H9 (cell line): ENCODE results near the gene GUCA1C. TPM values are rescaled to one million over a fixed set of nuclear protein-coding genes. Genes with fewer than 3 reads are reported as not detected.

Source experiments
- DNase-seq: peaks from one replicate; pipeline ENCODE4 v3.0.0-alpha.2; 2017
- H2AFZ ChIP-seq: one replicate; pipeline ENCODE4 v1.6.1; 2013; ENCODE audit warnings: mild to moderate bottlenecking, low read length, control low read depth, moderate library complexity
- H2AK5ac ChIP-seq: 2 replicates; pipeline ENCODE4 v1.6.1; 2013; ENCODE audit warnings: low read length, control low read depth, mixed read lengths; ENCODE audit not compliant: insufficient read length
- H2BK120ac ChIP-seq: one replicate; pipeline ENCODE4 v1.6.1; 2013; ENCODE audit warnings: low read depth, mild to moderate bottlenecking, low read length, control low read depth, inconsistent platforms; ENCODE audit not compliant: poor library complexity, severe bottlenecking
- H2BK12ac ChIP-seq: 2 replicates; pipeline ENCODE4 v1.6.1; 2013; ENCODE audit warnings: low read length, control low read depth, mixed read lengths, low read depth; ENCODE audit not compliant: insufficient read length
- H2BK15ac ChIP-seq: 2 replicates; pipeline ENCODE4 v1.6.1; 2013; ENCODE audit warnings: low read depth, low read length, control low read depth
- H2BK20ac ChIP-seq: one replicate; pipeline ENCODE4 v1.6.1; 2013; ENCODE audit warnings: low read depth, mild to moderate bottlenecking, low read length, control low read depth, inconsistent platforms; ENCODE audit not compliant: poor library complexity, severe bottlenecking
- H2BK5ac ChIP-seq: 2 replicates; pipeline ENCODE4 v1.6.1; 2013; ENCODE audit warnings: low read length, control low read depth, mixed read lengths; ENCODE audit not compliant: insufficient read length
- H3K14ac ChIP-seq: 2 replicates; pipeline ENCODE4 v1.6.1; 2013; ENCODE audit warnings: low read length, control low read depth; ENCODE audit not compliant: insufficient read depth
- H3K18ac ChIP-seq: 2 replicates; pipeline ENCODE4 v1.6.1; 2013; ENCODE audit warnings: low read depth, mild to moderate bottlenecking, mixed read lengths, low read length, control low read depth; ENCODE audit not compliant: insufficient read length
- H3K23ac ChIP-seq: 2 replicates; pipeline ENCODE4 v1.6.1; 2013; ENCODE audit warnings: low read length, control low read depth, mixed read lengths, low read depth; ENCODE audit not compliant: insufficient read length
- H3K23me2 ChIP-seq: 2 replicates; pipeline ENCODE4 v1.6.1; 2013; ENCODE audit warnings: low read depth, mild to moderate bottlenecking, mixed read lengths, low read length, control low read depth; ENCODE audit not compliant: insufficient read length, poor library complexity, severe bottlenecking
- H3K27ac ChIP-seq: 2 replicates; pipeline ENCODE4 v1.5.1; 2013; ENCODE audit warnings: low read length, control low read depth, mixed read lengths, low read depth; ENCODE audit not compliant: insufficient read length
- H3K27me3 ChIP-seq: 2 replicates; pipeline ENCODE4 v1.6.1; 2013; ENCODE audit warnings: low read length, control low read depth, inconsistent platforms; ENCODE audit not compliant: insufficient read depth
- H3K4ac ChIP-seq: 2 replicates; pipeline ENCODE4 v1.6.1; 2013; ENCODE audit warnings: low read depth, mild to moderate bottlenecking, control low read depth, inconsistent platforms, low read length, moderate library complexity
- H3K4me1 ChIP-seq: 2 replicates; pipeline ENCODE4 v1.6.1; 2013; ENCODE audit warnings: low read length, control low read depth, inconsistent platforms; ENCODE audit not compliant: insufficient read depth
- H3K4me2 ChIP-seq: 2 replicates; pipeline ENCODE4 v1.6.1; 2013; ENCODE audit warnings: low read length, control low read depth, mixed read lengths; ENCODE audit not compliant: insufficient read length, insufficient read depth
- H3K56ac ChIP-seq: 2 replicates; pipeline ENCODE4 v1.6.1; 2013; ENCODE audit warnings: low read depth, mild to moderate bottlenecking, mixed read lengths, low read length, control low read depth; ENCODE audit not compliant: insufficient read length
- H3K79me1 ChIP-seq: 2 replicates; pipeline ENCODE4 v1.6.1; 2013; ENCODE audit warnings: low read depth, mild to moderate bottlenecking, moderate library complexity, low read length, control low read depth, inconsistent platforms; ENCODE audit not compliant: insufficient read depth, poor library complexity, severe bottlenecking
- H3K79me2 ChIP-seq: 2 replicates; pipeline ENCODE4 v1.6.1; 2013; ENCODE audit warnings: low read length, control low read depth, inconsistent platforms; ENCODE audit not compliant: insufficient read depth
- H3K9ac ChIP-seq: 2 replicates; pipeline ENCODE4 v1.6.1; 2013; ENCODE audit warnings: low read length, control low read depth, mixed read lengths; ENCODE audit not compliant: insufficient read length; ENCODE audit errors: extremely low read depth
- H3K9me3 ChIP-seq: one replicate; pipeline ENCODE4 v1.6.1; 2013; ENCODE audit warnings: low read depth, low read length, inconsistent platforms; ENCODE audit not compliant: control insufficient read depth
- H3T11ph ChIP-seq: one replicate; pipeline ENCODE4 v1.6.1; 2013; ENCODE audit warnings: mild to moderate bottlenecking, low read length, control low read depth, inconsistent platforms
- H4K20me1 ChIP-seq: one replicate; pipeline ENCODE4 v1.6.1; 2013; ENCODE audit not compliant: control insufficient read depth, insufficient read length, insufficient read depth
- H4K5ac ChIP-seq: 2 replicates; pipeline ENCODE4 v1.6.1; 2013; ENCODE audit warnings: low read depth, mild to moderate bottlenecking, mixed read lengths, low read length, control low read depth; ENCODE audit not compliant: insufficient read length
- H4K8ac ChIP-seq: replicated peaks from 2 replicates; pipeline ENCODE4 v1.6.1; 2013; ENCODE audit warnings: low read length, control low read depth, mixed read lengths, low read depth; ENCODE audit not compliant: insufficient read length
- H4K91ac ChIP-seq: 2 replicates; pipeline ENCODE4 v1.6.1; 2013; ENCODE audit warnings: low read depth, mild to moderate bottlenecking, moderate library complexity, mixed read lengths, low read length, control low read depth; ENCODE audit not compliant: insufficient read length
- H3K27ac Mint-ChIP-seq, 3 experiments: 2 replicates in 2 of 3; 3 replicates in 1 of 3; pipeline ENCODE4 v1.8.0; 2020 to 2021; ENCODE audit warnings: mixed read lengths in 3 of 3, mild to moderate bottlenecking in 1 of 3, moderate library complexity in 1 of 3
- H3K27me3 Mint-ChIP-seq: 2 replicates; pipeline ENCODE4 v1.8.0; 2021; ENCODE audit warnings: low read depth, mild to moderate bottlenecking, moderate library complexity, mixed read lengths
- H3K36me3 Mint-ChIP-seq, 3 experiments: 2 replicates in 2 of 3; 3 replicates in 1 of 3; pipeline ENCODE4 v1.8.0; 2020 to 2021; ENCODE audit warnings: low read depth in 3 of 3, mixed read lengths in 3 of 3; ENCODE audit not compliant: insufficient read depth in 1 of 3
- H3K4me1 Mint-ChIP-seq, 2 experiments: 2 replicates each; pipeline ENCODE4 v1.8.0; 2020; ENCODE audit warnings: mixed read lengths in 2 of 2
- H3K4me3 Mint-ChIP-seq, 2 experiments: 2 replicates in 1 of 2; 3 replicates in 1 of 2; pipeline ENCODE4 v1.8.0; 2020 to 2021; ENCODE audit warnings: mild to moderate bottlenecking in 2 of 2, mixed read lengths in 2 of 2, moderate library complexity in 1 of 2
- H3K9me3 Mint-ChIP-seq, 2 experiments: 2 replicates in 1 of 2; 3 replicates in 1 of 2; pipeline ENCODE4 v1.8.0; 2020; ENCODE audit warnings: mild to moderate bottlenecking in 2 of 2, mixed read lengths in 2 of 2, moderate library complexity in 1 of 2
- WGBS: extraction: QIAGEN DNeasy Blood & Tissue Kit; methylation state at CpG from one replicate; pipeline ENCODE4 v1.1.7; 2013; ENCODE audit warnings: missing lambda C conversion rate, low lambda C conversion rate, mixed read lengths; ENCODE audit not compliant: insufficient read length; ENCODE audit errors: extremely low coverage; 5-methylcytosine and 5-hydroxymethylcytosine counted together
- total RNA-seq: library from RNA; stranded (reverse); gene quantifications from 2 replicates; pipeline ENCODE4 v1.2.1, GENCODE V29; 2021
- TF ChIP-seq, protein P1 (sequence below): fragments of 200-600 bp; sonication (generic); conservative IDR thresholded peaks from 3 replicates; pipeline ENCODE4 v1.8.0; 2021; ENCODE audit warnings: antibody characterized with exemption, mild to moderate bottlenecking

Gene GUCA1C
- total RNA-seq, 1 experiment from 2014 or later, result not detected

- no peak overlapping the region for H3K14ac ChIP-seq
- H2AFZ ChIP-seq, result no peak overlapping the region
- no peak overlapping the region for H4K91ac ChIP-seq
- Mint-ChIP-seq H3K36me3 (no peaks in the 10 kb centered on the region), H3K9me3 (no peaks in the 10 kb centered on the region), H3K27ac (no peak overlapping the region), H3K27me3 (no peaks in the 10 kb centered on the region), H3K4me3 (no peak overlapping the region), H3K4me1 (peaks cover 0 to 2% of the 10 kb centered on the region in 2 experiments; a peak in 2 of 4 replicates)
- H2BK120ac ChIP-seq, result no peak overlapping the region
- H3K23ac ChIP-seq, result no peak overlapping the region
- no peaks in the 10 kb centered on the region for H3K79me2 ChIP-seq
- no peak overlapping the region for H3T11ph ChIP-seq
- H3K27me3 ChIP-seq, result no peaks in the 10 kb centered on the region
- H3K4ac ChIP-seq, result no peak overlapping the region
- no peak for DNase-seq
- H3K56ac ChIP-seq, result no peak overlapping the region
- WGBS, result no CpG with 5 or more reads among the region's 1 CpG
- no peak overlapping the region for H2BK15ac ChIP-seq
- H3K4me1 ChIP-seq, result no peaks in the 10 kb centered on the region
- H3K18ac ChIP-seq, result no peak overlapping the region
- no peak overlapping the region for H2BK20ac ChIP-seq
- no peak overlapping the region for H3K9ac ChIP-seq
- H2BK12ac ChIP-seq, result no peak overlapping the region
- TF ChIP-seq, protein P1, sequence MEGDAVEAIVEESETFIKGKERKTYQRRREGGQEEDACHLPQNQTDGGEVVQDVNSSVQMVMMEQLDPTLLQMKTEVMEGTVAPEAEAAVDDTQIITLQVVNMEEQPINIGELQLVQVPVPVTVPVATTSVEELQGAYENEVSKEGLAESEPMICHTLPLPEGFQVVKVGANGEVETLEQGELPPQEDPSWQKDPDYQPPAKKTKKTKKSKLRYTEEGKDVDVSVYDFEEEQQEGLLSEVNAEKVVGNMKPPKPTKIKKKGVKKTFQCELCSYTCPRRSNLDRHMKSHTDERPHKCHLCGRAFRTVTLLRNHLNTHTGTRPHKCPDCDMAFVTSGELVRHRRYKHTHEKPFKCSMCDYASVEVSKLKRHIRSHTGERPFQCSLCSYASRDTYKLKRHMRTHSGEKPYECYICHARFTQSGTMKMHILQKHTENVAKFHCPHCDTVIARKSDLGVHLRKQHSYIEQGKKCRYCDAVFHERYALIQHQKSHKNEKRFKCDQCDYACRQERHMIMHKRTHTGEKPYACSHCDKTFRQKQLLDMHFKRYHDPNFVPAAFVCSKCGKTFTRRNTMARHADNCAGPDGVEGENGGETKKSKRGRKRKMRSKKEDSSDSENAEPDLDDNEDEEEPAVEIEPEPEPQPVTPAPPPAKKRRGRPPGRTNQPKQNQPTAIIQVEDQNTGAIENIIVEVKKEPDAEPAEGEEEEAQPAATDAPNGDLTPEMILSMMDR, result no peak
- H4K5ac ChIP-seq, result no peak overlapping the region
- no peaks in the 10 kb centered on the region for H4K20me1 ChIP-seq
- no peaks in the 10 kb centered on the region for H3K9me3 ChIP-seq
- no peak overlapping the region for H3K27ac ChIP-seq
- H2AK5ac ChIP-seq, result no peak overlapping the region
- no peak overlapping the region for H4K8ac ChIP-seq
- no peaks in the 10 kb centered on the region for H3K79me1 ChIP-seq
- no peaks in the 10 kb centered on the region for H3K23me2 ChIP-seq
- no peak overlapping the region for H3K4me2 ChIP-seq
- no peak overlapping the region for H2BK5ac ChIP-seq
Measured at GRCh38 chr3:108985844-108986243, 32.2 kb upstream of the GUCA1C start.
